Nucleus accumbens (tissue), 56 donors: ENCODE data around the gene WWC2.
"Not testable (repeated sequence)": the region's sequence is repeated elsewhere in the genome, so short reads cannot be mapped to it uniquely, and the experiment has no call there.

ENCODE experiments used
- DNase-seq, 56 donors: peaks; one replicate each; lab custom pipeline; 2025; lab: John Stamatoyannopoulos, UW

WWC2 gene

DNA sequence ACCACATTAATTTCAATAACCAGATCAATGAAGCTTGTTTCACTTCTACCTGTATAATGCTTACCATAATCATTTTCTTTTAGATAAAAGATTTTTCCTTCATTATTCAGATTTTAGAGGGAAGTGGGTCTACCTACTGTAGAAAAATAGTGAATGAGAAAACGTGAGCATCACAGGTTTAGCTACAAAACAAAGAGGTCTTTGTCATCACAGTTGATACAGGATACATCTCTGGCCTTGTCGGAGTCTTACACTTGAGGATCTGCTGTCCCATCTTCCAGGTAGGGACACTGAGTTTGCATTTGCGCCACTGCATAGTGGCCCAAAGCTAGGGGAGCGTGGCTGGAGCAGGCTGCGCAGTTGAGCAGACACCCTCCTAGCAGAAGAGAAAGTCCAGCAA is 222.5 kb downstream of the WWC2 start:
- no peak for DNase-seq

DNA sequence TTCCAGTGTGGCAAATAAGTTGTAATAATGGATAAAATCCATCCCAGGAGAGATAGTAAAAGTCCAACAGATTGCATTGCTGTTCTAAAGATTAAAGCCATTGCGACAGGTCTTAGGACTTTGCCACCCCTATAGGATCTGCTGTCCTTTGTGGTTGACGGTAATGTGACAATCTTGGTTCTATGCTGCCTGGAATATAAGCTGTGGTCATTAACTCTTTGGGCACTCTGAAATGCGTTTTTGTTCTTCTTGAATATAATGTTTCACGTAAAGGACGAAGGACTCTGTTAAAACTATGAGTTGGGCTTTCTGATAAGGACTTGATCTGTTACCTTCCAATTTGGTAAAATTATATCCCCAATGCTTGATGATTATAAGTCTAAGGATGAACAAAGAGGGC is 223.3 kb downstream of the WWC2 start, which contains the start of gene CLDN24:
Gene CLDN24 (minus strand): TSS at position 101 of the 400 bp plus-strand sequence. CDS start 0 bp downstream, at position 101.
- DNase-seq = no peak

DNA sequence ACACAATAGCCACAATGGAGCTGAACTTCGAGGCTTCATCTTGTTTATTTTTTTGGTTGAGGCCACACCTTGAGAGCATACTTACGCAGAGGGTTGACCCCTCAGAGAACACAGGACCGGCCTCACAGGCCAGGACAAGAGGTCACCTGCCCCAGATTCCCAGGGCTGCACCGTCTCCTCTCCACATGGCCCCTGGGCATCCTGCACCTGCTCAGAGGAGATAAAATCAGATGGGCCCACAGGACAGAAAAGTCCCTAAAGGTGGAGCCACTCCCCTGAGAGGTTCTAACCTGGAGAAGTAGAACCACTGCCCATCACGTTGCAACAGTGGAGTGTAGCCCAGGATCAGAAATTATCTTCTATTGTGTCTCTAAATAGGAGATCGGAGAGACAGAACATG is 224.2 kb downstream of the WWC2 start:
- DNase-seq = no peak

DNA sequence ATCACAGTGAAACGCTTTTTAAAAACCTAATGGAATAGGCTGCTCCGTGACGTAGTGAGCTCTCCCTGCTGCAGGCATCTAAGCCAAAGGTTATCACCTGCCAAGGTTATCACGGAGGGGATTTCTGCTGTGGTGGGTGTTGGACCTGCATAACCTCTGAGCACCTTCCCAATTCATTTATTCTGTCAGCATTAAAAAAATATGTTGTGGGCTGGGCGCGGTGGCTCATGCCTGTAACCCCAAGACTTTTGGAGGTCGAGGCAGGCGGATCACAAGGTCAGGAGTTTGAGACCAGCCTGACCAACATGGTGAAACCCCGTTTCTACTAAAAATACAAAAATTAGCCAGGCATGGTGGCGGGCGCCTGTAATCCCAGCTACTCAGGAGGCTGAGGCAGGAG is 225.0 kb downstream of the WWC2 start:
- not testable (repeated sequence) for DNase-seq

DNA sequence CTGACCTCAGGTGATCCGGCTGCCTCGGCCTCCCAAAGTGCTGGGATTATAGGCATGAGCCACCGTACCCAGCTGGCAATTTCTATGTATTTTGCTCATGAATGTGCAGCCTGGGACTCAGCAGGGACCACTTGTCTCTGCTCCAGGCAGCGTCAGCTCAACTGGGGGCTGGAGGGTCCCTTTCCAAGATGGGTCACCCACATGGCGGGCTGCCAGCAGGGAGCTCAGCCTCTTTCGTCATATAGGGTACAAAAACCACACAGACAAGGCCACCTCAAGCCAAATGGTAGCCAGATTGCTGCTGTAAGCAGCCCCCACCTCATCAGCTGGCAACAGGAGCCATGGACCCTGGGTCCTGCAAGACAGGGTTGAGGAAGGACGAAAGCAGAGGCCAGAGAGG is 225.6 kb downstream of the WWC2 start:
- no peak for DNase-seq

DNA sequence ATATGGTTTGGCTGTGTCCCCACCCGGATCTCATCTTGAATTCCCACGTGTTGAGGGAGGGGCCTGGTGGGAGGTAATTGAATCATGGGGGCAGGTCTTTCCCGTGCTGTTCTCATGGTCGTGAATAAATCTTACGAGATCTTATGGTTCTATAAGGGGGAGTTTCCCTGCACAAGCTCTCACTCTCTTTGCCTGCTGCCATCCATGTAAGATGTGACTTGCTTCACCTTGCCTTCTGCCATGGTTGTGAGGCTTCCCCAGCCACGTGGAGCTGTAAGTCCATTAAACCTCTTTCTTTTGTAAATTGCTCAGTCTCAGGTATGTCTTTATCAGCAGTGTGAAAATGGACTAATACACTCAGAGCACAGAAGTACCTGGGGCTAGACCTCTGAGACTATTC is 227.3 kb downstream of the WWC2 start:
- DNase-seq = not testable (repeated sequence)

DNA sequence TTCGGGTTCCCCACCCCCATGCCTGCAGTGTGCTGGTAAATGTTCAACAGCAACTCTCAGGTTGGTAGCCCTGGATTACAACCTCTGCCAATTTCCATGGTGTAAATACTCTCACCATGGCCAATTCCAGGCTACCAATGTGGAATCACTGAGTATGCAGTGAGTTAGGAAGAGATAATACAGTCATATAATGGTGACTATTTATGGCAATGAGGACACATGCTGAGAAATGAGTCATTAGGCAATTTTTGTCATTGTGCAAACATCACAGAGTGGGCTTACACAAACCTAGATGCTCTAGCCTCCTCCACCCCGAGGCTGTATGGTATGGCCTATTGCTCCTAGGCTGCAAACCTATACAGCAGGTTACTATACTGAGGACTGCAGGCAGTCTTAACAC is 227.8 kb downstream of the WWC2 start:
- no peak for DNase-seq

DNA sequence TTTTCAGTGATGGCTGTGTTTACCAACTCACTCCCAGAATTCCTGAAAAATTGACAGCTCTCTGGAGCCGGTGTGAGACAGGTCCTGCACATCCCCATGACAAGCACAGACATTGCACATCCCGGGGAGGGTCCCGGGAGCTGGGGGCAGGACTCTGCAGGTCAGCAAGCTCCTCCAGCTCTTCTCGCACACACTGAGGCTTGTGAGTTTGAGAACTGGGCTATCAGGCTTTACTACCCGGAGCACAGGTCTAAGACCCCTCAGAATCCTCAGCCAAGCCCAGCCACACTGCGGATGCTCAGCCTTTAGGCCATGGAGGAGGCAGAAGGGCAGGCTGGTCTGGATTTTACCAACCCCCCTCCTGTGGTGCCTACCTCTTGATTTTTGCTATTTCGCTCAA is 228.8 kb downstream of the WWC2 start:
- DNase-seq = no peak

DNA sequence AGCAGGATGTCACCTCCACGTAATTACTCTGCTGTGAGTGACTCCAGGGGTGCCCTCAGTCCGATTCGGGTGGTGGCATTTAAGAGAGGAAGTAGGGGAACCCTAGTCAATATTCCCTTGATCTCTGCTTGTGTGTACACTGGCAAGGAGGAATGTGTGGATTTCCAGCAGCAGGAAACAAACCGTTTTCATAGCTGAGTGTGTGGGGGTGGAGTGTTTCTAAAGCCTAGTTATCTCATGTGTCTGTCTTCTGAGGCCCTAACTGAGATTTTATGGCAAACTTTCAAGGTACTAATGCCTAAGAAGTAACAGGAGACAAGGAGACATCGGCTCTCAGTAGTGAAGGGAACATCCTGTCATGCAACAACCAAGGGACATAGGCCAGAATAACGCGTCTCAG is 229.8 kb downstream of the WWC2 start:
- DNase-seq = no peak

DNA sequence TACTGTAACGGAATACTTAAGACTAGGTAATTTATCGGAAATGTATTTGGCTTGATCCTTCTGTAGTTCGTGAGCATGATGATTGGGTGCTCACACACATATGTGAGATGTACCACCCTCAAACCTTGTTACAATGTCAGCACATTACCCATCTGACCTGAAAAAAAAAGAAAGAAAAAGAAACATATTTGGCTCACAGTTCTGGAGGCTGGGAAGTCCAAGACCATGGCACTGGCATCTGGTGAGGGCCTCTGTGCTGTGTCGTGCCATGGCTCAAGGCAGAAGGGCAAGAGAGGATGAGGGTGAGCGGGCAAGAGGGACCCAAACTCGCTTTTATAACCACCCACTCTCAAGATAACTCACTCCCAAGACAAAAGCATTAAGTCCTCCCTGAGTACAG is 230.2 kb downstream of the WWC2 start:
- no peak for DNase-seq

DNA sequence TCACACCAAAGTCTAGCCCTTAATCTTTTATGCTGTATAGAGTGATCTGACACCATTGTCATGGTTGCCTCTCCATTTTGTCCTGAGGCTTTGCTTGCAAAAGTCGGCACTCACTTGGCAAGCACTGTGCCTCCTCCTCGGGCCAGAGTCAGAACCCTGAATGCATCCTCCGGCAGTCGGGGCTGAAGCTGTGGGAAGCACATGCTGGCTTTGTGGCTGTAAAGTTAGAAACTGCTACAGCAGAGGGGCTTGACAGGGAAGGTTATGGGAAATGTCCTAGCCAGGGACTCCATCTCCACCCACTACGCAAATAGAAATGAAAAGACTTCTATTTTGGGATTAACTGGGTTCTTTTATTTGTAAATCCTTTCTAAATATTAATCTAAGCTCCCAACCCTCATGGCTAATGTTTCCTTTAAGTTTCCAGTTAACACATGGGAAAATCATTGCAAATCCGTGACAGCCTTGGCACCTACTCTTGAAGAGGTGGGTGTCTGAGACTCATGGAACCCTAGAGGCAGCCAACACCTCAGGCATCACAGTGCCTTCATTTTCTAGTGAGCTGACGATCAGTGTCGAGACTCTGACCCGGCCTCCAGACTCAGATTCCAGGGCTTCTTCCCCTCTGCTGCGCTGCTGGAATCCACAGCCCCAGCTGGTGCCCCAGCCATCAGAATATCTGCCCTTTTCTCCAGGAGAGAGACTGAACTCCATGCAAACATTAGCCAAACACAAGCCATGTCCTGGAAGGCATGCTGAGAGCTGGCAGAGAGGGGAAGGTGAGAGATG is 231.1 kb downstream of the WWC2 start:
- no peak for DNase-seq

DNA sequence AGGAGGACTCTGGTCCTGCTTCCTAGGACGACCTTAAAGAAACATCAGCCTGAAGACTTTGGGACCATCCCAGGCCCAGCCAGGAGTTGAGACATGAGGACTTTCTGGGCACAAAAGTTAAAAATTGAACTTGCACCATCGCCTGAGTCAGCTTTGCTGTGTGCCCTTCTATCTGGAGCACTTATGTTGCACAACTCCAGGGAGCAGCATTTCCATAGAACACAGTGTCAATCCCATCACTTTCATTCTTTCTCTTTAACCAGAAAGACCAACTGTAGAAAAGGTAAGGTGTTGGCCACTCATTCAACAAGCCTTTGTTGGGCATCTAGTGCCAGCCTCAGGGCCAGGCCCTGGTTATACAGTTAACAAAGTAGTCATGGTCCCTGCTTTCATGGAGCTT is 231.8 kb downstream of the WWC2 start:
- DNase-seq = no peak

DNA sequence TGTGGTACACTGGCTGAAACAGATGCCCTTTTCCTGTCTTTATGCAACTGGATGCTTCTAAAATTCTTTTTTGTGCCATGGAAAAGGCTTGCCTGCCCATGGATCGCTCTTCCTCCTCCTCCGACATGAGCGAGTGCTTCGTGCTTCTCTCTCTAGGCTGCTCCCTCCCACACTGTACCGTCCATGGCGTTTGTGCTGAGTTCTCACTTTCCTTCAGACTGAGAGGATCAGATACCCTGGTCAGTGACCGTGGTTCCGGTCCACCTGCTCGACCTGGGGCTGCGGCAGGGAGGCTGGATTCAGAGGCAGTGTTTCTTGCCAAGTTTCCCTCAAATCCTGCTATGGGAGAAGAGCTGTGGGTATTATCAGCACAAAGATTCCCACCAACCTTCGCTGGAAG is 233.4 kb downstream of the WWC2 start:
- no peak for DNase-seq

DNA sequence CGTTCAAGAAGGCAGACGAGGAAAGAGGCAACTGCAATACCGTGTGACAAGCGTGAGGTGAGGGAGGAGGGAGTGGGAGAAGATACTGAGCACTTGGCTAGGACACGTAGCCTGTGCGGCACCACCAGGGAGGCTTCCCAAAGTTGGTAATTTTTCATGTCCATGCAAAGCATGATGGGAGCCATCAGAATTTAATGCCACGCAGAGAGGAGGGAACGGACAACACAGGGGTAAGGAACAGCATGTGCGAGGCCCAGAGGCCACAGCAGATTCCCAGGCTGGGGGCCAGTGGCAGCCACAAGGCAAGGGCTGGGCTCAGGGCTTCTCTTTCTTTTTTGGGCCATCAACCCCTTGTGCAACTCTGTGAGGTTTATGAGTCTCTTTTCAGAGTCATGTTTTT is 234.1 kb downstream of the WWC2 start:
- DNase-seq = no peak

DNA sequence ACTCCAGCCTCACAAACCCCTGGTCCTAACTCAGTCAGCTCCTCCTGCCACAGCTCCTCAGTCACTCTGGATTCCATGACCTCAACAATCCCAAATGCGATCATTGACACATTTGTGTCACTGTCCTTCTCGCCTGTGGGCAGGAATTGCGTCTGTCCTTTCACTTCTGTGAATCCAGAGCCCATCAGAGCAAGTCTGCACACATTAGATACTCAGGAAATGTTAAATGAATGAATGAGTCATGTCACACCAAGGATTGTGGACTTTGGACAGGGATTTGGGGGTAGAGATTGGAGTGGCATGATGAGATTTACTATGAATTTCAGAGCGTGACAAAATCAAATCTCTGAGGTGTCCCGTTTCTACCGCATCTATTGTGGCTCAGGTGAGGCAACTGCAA is 234.9 kb downstream of the WWC2 start:
- no peak for DNase-seq

DNA sequence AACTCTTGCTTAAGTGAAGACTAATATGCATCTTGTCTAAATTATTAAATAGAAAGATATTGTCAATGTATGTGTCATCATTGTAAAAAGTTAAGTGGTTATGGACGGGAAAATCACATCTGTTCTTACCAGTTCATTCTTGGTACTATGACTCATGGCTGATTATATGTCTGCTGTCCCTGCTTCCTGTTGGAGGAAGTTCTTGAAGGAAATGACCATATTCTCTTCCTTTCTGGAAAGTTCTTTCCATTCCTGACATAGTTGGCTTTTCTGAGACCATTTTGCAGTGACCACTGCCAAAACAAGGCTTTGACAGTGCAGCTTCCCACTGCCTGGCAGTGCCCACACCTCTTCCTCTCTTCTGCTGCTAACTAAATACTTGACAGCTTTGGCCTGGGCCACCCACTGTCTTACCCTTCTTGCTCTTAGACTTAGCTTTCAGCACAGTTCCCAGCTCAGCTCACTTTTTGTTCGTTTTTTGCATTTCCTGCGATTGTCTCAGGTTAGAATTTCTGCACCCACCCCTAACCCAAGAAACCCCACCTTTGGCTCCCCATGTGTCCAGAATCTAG is 236.4 kb downstream of the WWC2 start:
- DNase-seq = no peak

DNA sequence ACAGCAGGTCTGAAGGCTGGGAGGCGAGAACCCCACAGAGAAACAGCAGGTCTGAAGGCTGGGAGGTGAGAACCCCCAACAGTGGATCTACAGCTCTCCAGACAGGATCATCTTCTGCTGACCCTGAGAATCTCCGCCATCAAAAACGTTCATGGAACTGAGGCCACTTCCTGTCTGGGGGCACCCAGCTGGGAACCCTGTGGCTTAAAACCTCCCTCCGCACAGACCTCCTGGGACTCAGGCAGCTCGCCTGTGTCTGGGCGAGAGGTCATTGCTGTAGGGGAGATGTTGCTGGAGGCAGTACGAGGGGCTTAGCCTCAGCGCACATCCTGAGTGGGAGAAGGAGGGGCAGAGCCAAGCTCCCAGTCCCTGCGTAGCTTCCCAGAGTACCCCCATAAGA is 238.3 kb downstream of the WWC2 start:
- no peak for DNase-seq

DNA sequence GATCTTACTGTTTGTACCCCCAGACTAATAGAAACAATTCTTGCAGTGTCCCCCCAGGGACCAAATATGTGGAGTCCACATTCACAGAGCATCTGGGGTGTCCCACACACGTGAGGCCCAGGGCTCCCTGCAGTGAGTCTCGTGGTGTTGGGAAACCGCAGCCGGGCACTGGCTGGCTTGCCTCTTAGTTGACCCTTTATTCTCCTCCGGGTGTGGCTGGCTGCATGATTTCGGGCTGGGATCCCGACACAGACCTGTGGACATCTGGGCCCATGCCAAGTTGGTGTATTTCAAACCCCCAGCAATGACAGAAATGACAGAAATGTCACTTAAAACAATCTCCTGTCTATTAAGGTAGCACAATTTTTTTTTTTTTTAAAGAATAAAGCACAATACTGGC is 238.8 kb downstream of the WWC2 start:
- DNase-seq = no peak

DNA sequence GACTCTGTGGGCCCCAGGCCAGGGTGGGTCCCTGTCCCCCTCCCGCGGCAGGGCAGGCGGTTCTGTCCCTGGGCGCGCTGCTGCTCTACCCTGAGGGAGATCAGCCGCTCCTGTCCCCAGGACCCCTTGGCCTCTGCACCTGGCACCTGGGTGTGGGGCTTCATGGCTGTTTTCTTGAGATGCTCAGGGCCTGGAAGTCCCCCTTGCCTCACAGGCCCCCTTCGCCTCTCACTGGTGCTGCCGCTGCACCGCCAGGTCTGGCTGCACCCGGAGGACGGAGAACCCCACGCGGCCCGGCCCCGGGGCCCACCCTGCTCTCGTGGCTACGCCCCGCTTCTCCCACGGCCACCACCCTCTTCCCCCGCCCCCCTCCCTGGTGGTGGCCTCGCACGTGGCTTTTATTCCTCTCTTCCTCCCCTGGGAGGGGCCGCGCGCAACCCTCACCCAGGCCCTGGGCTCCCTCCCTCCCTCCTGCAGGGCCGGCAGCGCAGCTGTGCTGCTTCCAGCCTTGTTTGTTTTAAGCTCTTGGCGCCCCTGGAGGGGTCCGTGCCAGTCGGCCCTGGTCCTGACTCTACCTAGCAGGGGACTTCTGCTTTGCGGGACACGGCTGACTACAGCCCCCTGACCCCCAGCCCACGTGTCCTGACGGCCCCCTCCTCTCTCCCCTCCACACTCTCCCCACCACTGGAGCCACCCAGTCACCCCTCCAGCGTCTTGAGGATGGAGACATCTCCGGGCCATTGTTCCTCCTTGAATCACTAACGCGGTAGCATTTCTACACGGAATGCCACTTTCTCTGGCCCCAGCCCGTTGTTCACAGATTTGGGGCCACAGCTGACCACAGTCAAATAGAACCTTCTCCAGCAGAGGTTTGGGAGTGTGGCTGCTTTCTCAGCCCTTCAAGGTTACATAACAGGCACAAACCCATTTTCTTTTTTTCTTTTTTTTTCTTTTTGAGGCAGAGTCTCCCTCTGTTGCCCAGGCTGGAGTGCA is 243.8 kb downstream of the WWC2 start:
- DNase-seq = peak in 1 of 56 donors; percentile 16

DNA sequence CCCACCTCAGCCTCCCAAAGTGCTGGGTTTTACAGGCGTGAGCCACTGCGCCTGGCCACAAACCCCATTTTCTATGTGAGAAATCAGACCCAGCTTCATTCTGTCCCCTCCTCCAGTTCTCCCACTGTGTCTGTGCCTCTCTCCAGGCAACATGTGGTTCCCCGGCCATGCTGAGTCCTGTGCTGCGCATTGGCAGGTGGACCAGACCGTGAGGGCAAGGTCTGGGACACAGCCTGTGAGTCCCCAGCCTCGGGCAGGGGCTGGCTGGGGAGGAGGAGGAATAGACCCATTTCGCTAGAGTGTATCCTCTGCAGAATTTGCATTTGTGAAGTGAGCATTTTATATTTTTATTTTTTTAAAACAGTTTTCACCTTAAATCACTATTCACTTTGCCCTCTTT is 244.7 kb downstream of the WWC2 start:
- no peak for DNase-seq
